Left ventricle myocardium inferior (tissue), 1 donor: ENCODE results near the gene NOLC1. TPM values are rescaled to one million over a fixed set of nuclear protein-coding genes. Genes with fewer than 3 reads are reported as not detected.

Experiments
- DNase-seq: peaks from one replicate; pipeline ENCODE4 v3.0.0-alpha.2; 2020
- H3K27ac ChIP-seq: fragments of 200-600 bp; replicated peaks from 2 replicates; pipeline ENCODE4 v1.8.0; 2021
- H3K27me3 ChIP-seq: fragments of 200-600 bp; 2 replicates; pipeline ENCODE4 v1.8.0; 2021; ENCODE audit warnings: low read depth
- H3K36me3 ChIP-seq: fragments of 200-600 bp; 2 replicates; pipeline ENCODE4 v1.8.0; 2021
- H3K4me1 ChIP-seq: fragments of 200-600 bp; 2 replicates; pipeline ENCODE4 v1.8.0; 2021
- H3K4me3 ChIP-seq: fragments of 200-600 bp; 2 replicates; pipeline ENCODE4 v1.8.0; 2021; ENCODE audit warnings: mild to moderate bottlenecking, moderate library complexity
- H3K9me3 ChIP-seq: fragments of 200-600 bp; replicated peaks from 2 replicates; pipeline ENCODE4 v1.8.0; 2021
- CTCF ChIP-seq: fragments of 200-600 bp; IDR thresholded peaks from 2 replicates; pipeline ENCODE4 v1.8.0; 2021; ENCODE audit warnings: antibody characterized with exemption, mild to moderate bottlenecking, borderline replicate concordance
- intact Hi-C: fragments of 100-400 bp; cut with micrococcal nuclease; formaldehyde crosslinking; loops from one replicate; pipeline ENCODE4 v1.11.0; 2022
- total RNA-seq: library from RNA; stranded (reverse); fragmentation: NEBNext Ultra II Directional; extraction: Animal tissue kit (Norgen Biotek cat#: 25700); gene quantifications from one replicate; pipeline ENCODE4 v1.2.1, GENCODE V29; 2021
- donor health status: DM: no; HTN: yes; CAD: no; lungs with severe emphysema.

Gene NOLC1
- total RNA-seq, 1 donor from 2014 or later: 28.3 TPM

- H3K36me3 ChIP-seq: peaks cover 65% of the 10 kb centered on the region
- no peak for TF ChIP-seq CTCF
These were observed 12.7 kb upstream of the NOLC1 start for GRCh38 chr10:102139281-102140110.

GRCh38 chr10:102140218-102140617, 12.0 kb upstream of the NOLC1 start:
- Histone ChIP-seq H3K36me3 (peaks cover 72% of the 10 kb centered on the region), H3K9me3 (no peaks in the 10 kb centered on the region), H3K27me3 (no peaks in the 10 kb centered on the region), H3K4me3 (no peak overlapping the region), H3K4me1 (peaks cover 31% of the 10 kb centered on the region), H3K27ac (no peak overlapping the region)
- no peak for TF ChIP-seq CTCF
- DNase-seq: no peak
- intact Hi-C loops: no loop called here

More at GRCh38 chr10:102139281-102140110, 12.7 kb upstream of the NOLC1 start:
- no peak for DNase-seq
- Histone ChIP-seq H3K9me3 (no peaks in the 10 kb centered on the region), H3K27me3 (no peaks in the 10 kb centered on the region), H3K4me3 (no peak overlapping the region), H3K27ac (no peak overlapping the region), H3K4me1 (peaks cover 38% of the 10 kb centered on the region)
- intact Hi-C loops: no loop called here

GRCh38 chr10:102140913-102141540, 11.2 kb upstream of the NOLC1 start:
- intact Hi-C loops: no loop called here
- H3K27ac ChIP-seq: no peak overlapping the region
- no peak overlapping the region for H3K4me3 ChIP-seq
- no peak for DNase-seq
- H3K27me3 ChIP-seq: no peaks in the 10 kb centered on the region
- no peak for TF ChIP-seq CTCF
- no peaks in the 10 kb centered on the region for H3K9me3 ChIP-seq
- peaks cover 23% of the 10 kb centered on the region for H3K4me1 ChIP-seq
- H3K36me3 ChIP-seq: peaks cover 76% of the 10 kb centered on the region

- Histone ChIP-seq H3K4me3 (no peak overlapping the region), H3K4me1 (peaks cover 17% of the 10 kb centered on the region), H3K27me3 (no peaks in the 10 kb centered on the region), H3K27ac (no peak overlapping the region), H3K36me3 (peaks cover 81% of the 10 kb centered on the region), H3K9me3 (no peaks in the 10 kb centered on the region)
- no peak for DNase-seq
- intact Hi-C loops: no loop called here
- no peak for TF ChIP-seq CTCF
These were observed 10.5 kb upstream of the NOLC1 start for GRCh38 chr10:102141583-102142107.

GRCh38 chr10:102146971-102147428, 5.2 kb upstream of the NOLC1 start:
- no peaks in the 10 kb centered on the region for H3K9me3 ChIP-seq
- no peak for TF ChIP-seq CTCF
- intact Hi-C loops: no loop called here
- peaks cover 6% of the 10 kb centered on the region for H3K4me1 ChIP-seq
- DNase-seq: no peak
- no peak overlapping the region for H3K4me3 ChIP-seq
- H3K27me3 ChIP-seq: no peaks in the 10 kb centered on the region
- H3K36me3 ChIP-seq: peaks cover 75% of the 10 kb centered on the region
- H3K27ac ChIP-seq: no peak overlapping the region
